HG03575 (cell line): ENCODE measurements around the gene KCNK2.

Experiments
- ATAC-seq: cut with Tn5 transposase; IDR thresholded peaks from one replicate; pipeline ENCODE4 v1.9.1; 2021; ENCODE audit not compliant: unreplicated experiment, insufficient number of reproducible peaks, low FRiP score; ENCODE audit errors: extremely low read depth

Gene KCNK2

DNA sequence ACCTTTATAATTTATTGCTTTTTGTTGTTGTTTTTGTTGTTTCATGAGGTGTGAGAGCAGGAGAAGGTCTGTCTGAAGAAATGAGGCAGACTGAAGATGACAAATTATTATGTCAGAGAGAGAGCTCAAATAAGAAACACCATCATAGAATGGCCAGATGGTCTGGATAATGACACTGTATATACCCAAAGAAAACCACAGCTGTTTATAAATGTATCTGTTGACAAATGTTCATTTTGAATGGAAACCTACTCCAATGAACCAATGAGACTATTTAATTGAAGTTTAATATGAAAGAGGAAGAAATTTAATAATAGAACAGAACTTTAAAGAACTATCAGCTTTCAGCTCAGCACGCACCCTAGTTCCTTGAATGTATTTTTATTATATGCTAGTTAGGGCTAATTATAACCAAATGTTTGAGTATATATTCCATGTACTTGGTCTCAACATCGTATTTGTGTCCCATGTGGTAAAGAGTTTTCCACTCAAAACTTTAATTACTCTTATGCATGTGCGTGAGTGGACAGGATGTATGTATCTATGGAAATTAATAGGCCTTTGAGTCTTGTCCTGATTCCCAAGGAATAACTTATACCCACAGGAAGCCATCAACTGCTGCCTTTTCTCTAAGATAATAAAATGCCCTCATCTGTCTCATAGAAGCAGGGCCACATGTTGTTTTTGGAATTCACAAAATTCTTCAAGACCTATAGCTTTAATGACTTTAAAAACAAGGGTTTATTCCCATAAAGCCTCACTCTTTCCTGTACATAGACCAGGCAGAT lies 202.7 kb downstream of the KCNK2 start:
- ATAC-seq = no peak
